HG02870 (cell line): ENCODE results near the gene MTRF1.

Experiments used
- ATAC-seq: cut with Tn5 transposase; IDR thresholded peaks from one replicate; pipeline ENCODE4 v1.9.1; 2021; ENCODE audit warnings: mild to moderate bottlenecking, moderate library complexity; ENCODE audit not compliant: unreplicated experiment

MTRF1 gene

GRCh38 chr13:41224113-41225110 is 39.0 kb downstream of the MTRF1 start:
- ATAC-seq = no peak

GRCh38 chr13:41222259-41222852 is 41.0 kb downstream of the MTRF1 start:
- peak; percentile 69 for ATAC-seq

DNA sequence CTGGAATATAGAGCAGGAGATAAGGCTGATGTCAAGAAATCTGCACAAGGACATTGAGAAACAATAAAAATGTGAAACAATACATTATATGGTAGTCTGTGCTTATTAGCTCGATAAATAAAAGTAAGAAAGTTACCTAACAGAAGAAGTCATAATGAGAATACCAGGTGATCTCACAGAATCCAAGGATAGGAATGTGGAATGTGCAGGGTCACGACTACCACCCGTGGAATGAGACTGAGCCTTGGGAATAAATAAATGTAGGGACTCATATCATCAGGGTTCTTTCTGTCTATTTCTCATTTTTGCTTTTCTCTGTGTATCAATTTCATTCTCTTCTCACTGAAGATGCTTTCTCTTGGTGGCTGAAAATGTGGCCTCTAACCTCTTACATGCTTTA is 43.0 kb downstream of the MTRF1 start:
- no peak for ATAC-seq

GRCh38 chr13:41216160-41216559 is 47.2 kb downstream of the MTRF1 start:
- ATAC-seq = no peak

- no peak for ATAC-seq
These were observed 49.5 kb downstream of the MTRF1 start for GRCh38 chr13:41213919-41214318.

- no peak for ATAC-seq
These were observed 50.1 kb downstream of the MTRF1 start for GRCh38 chr13:41213316-41213715.

GRCh38 chr13:41212881-41213280 is 50.5 kb downstream of the MTRF1 start:
- no peak for ATAC-seq

DNA sequence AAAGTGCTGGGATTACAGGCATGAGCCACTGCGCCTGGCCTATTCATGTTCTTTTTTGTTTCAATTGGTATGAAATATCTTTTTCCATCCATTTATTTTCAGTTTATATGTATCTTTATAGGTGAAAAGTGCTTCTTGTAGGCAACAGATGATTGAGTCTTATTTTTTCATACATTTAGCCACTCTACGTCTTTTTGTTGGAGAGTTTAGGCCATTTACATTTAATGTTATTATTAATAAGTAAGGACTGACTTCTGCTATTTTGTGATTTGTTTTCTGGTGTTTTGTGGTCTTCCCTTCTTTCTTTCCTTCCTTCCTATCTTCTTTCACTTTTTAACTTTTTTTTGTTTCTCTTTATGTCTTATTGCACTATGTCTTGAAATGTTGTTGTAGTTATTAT is 52.3 kb downstream of the MTRF1 start:
- no peak for ATAC-seq

DNA sequence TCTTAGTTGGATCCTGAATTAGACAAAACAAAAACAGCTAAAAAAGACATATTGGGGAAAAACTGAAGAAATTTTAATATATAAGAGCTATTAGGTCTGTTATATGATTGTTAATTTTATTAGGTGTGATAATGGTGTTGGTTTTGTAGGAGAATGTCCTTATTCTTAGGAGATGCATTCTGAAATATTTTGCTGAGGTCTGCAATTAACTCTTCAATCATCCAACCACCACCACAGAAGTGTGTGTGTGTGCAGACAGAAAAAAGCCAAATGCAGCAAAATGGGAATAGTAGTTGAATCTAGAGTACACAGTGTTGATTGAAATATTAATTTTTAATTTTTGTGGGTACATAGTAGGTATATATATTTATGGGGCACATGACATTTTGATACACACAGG is 56.9 kb downstream of the MTRF1 start:
- no peak for ATAC-seq

- ATAC-seq = no peak
These were observed 59.6 kb downstream of the MTRF1 start for GRCh38 chr13:41203810-41204209.

GRCh38 chr13:41200126-41200525 is 63.2 kb downstream of the MTRF1 start:
- ATAC-seq = no peak

DNA sequence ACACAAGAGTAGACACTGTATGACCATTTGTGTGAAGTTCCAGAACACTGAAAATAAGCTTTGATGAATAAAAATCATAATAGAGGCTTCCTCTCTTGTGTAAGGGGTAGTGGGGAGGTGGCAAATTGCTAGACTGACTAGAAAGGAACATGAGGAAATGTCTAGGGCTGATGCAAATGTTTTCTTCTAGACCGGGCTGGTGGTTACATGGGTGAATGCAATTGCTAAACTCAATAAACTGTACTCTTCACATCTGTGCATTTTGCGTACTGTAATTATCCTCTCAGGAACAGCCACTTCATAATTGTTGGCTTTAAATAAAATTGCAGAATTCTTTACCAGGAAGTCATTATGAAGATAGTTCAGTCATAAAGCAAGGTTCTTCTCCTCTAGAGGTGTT is 63.9 kb downstream of the MTRF1 start:
- ATAC-seq = no peak

- no peak for ATAC-seq
These were observed 64.3 kb downstream of the MTRF1 start for GRCh38 chr13:41199079-41199478.

DNA sequence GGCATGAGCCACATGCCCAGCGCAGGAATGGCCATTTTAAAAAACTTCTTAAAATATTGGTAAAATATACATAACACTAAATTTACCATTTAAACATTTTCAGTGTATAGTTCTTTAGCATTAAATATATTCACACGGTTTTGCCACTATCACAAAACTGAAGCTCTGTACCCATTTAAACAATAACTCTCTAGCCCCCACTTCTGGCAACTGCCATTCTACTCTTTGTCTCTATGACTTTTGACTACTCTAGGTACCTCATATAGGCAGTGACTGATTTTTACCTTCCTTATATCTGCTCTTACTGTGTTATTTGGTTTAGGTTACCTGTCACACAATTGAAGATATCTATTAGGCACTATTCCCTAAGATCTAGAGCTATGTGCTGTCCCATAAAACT is 66.8 kb downstream of the MTRF1 start:
- no peak for ATAC-seq

GRCh38 chr13:41196011-41196410 is 67.4 kb downstream of the MTRF1 start:
- no peak for ATAC-seq

DNA sequence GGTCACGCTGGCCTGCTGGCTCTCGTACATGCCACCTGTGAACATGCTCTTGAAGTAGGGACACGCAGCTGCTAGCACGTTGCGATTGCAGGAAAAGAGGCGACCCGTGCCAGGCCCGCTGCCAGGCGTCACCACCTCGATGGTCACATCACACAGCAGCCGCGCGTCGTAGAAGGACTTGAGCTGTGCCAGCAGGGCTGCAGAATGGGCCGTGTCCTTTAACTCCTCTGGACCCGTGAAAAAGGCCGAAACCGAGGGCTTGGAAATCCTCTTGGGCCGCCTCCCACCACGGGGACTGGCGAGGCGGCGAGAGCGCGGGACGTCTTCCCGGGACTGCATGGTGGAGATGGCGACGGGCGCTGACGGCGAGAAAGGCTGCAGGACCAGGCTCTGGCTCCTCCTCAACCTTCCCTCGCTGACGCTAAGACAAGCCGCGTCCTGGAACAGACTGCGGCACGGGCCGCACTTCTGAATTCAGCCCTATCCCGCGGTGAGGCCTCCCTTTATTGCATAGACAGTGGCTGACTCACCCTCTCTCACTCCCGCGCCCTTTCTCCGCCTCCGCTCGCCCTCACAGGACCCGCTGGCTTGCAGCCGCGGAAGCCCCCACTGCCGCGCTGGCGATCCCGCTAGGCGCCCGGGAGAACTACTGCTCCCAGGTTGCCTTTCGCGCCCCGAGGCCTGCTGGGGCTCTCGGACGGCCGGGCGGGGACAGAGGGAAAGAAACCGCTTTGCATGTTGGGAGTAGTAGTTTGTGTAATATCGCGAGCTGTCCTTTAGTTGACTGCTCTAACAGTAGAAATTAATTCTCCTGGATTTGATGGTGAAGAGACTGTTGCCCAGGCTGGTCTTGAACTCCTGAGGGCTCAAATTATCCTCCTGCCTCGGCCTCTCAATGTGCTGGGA is 69.2 kb downstream of the MTRF1 start, which contains the start of gene KBTBD7:
Gene KBTBD7, minus strand, starts transcription at position 651 of the 906 bp plus-strand sequence. Its CDS starts 312 bp downstream, at position 339.
- ATAC-seq = peak; percentile 94

GRCh38 chr13:41193469-41193868 is 69.9 kb downstream of the MTRF1 start:
- no peak for ATAC-seq

DNA sequence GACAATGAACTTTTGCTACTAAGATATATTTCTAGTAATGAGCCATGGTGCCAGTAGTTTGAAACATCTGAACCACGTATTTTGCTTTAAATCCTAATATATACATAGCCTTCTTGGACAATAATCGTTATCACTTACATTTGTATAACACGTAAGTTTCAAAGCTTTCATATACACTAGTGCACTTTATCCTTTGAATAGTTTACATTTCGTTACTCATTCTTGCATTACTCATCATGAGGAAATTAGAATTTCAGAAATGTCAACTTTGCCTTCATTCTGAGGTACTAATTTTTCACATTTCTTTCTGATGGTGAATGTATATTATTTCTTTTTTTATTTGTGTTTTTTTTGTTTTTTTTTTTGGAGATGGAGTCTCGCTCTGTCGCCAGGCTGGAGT is 74.8 kb downstream of the MTRF1 start:
- no peak for ATAC-seq

DNA sequence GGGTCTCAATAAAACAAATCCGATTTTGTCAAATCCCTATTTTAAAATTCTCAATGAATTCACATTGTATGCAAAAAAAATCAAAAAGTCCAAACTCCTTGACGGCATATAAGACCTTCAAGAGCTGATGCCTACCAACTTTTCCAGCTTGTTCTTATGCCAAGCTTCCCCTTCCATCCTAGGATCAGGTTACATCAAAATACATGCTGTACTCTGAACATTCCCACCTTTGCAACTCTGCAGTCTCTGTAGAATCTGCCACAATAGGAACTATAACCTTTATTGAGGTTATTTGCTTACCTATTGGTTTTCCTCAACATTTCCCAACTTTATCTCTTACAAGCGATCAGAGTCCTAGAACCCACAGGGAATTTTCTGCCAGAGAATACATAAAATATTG is 76.9 kb downstream of the MTRF1 start:
- ATAC-seq = no peak

- ATAC-seq = no peak
These were observed 81.1 kb downstream of the MTRF1 start for GRCh38 chr13:41182231-41182630.

DNA sequence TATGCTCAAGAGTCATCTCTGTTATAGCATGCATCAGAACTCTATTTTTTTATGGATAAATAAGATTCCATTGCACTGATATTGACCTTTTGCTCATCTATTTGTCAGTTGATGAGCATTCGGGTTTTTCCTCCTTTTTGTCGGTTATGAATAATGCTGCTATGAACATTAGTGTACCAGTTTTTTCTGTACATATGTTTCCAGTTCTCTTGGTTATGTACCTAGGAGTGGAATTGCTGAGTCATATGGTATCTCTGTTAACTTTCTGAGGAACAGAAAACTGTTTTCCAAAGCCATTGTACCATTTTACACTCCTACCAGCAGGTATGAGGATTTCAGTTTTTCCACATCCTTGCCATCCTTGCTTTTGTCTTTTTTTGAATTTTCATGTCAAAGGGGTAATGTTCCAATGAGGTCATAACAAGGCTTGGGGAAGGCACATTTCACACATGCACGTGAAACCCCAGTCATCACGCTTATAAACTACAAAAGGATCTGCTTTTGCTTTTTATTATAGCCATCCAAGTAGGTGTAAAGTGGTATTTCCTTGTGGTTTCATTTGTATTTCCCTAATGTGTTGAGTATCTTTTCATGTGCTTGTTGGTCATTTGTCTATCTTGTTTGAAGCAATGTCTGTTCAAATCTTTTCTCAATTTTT is 83.7 kb downstream of the MTRF1 start:
- ATAC-seq = no peak
